ENCODE results near the gene TAS2R41.
"Not testable (repeated sequence)": the region's sequence is repeated elsewhere in the genome, so short reads cannot be mapped to it uniquely, and the experiment has no call there.

GRCh38 chr7:143472071-143472689, 5.5 kb upstream of the TAS2R41 start:
- not testable (repeated sequence) for TF ChIP-seq CTCF (optimal IDR thresholded peaks at IDR 0.05 in 1 of 3, IDR thresholded peaks at IDR 0.05 in 1 of 3, conservative IDR thresholded peaks at IDR 0.05 in 1 of 3; ENCODE audit: extremely low read depth in 1 of 3, insufficient read depth in 2 of 3, low read length in 3 of 3); EZH2 (IDR thresholded peaks at IDR 0.05; ENCODE audit: low read length)
